CD4-positive, alpha-beta T cell treated with Interleukin-6 at 100 ng/mL for 8 hours (primary cell): ENCODE data around the gene CDH11.

Experiments used
- DNase-seq: peaks from one replicate; pipeline ENCODE4 v3.0.0-alpha.2; 2020; ENCODE audit warnings: mixed read lengths, low spot score

Gene CDH11

DNA sequence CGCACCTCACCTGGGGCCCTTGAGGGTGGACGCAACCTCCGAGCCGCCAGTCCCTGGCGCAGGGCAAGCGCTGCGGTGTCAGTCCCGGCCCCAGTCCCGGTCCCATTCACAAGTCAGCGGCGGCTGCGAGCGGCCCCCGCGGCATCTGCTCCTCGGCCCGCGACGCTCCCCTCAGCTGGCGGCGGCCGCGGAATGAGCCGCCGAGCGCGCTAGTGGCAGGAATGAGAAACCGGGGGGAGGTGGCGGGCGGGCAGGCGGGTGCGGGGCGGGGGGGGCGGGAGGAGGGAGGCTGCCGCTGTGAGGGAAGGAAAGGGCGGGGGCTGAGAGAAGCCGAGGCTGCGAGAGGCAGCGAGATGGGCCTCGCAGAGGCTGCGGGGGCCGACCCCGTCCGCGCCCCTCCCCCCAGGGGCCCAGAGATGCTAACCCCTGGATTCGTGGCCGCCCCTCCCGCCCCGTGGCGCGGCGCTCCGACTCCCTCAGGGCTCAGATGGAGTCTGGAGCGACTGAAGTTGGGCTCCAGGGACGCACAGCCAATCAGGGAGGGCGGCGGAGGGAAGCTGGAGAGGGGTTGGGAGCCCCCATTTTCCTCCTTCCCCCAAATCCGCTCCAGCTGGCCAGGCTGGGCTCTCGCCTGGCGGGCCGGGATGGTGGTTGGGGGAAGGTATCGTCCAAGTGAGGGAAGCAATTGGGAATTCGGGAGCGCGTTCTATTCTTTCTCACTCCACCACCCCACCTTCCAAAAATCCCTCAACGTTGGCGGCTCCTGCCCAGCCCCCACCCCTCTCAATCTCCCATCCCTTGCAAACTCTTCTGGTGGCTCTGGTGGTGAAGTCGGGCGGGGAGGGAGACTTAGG, at the start of gene CDH11:
CDH11 (minus strand) TSS at position 194 of the 854 bp plus-strand sequence. CDS start 117,194 bp downstream, outside the sequence.
- no peak for DNase-seq

- DNase-seq, result no peak
These were observed 32.5 kb upstream of the CDH11 start for GRCh38 chr16:65154321-65154720.

- DNase-seq, result no peak
These were observed 31.7 kb upstream of the CDH11 start for GRCh38 chr16:65153365-65154105.

DNA sequence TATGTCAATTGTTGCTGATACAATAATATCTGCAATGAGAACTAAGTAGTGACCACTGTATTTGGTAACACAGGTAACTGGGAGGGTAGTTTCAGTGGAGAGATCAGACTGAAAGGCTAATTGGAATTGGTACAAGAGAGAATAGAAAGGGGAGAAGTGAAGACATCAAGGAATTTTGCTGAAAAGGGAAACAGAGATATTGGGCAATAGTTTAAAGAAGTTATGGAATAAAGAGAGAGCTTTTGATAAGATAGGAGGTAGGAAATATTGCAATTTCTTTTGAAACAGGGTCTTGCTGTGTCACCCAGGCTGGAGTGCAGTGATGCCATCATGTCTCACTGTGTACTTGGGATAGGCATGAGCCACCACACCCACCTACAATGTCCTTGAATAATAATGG, 26.9 kb upstream of the CDH11 start:
- DNase-seq, result no peak

DNA sequence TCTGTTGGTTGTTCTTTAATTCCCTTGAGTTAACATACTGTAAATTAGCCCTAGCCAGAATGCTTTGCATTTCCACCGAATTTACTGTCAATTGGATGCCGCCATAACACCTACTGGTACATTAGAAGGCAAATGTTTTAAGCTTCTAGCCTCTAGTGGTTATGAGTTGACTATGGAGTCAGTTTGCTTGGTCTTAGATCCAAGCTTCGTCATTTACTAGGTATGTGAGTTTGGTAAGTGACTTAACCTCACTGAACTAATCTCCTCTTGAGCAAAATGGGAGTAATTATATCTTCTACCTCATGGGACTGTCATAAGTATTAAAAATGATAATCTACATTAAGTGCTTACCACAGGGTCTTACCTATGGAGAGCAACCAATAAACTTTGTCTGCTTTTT, 20.4 kb upstream of the CDH11 start:
- DNase-seq, result no peak

- DNase-seq, result no peak
These were observed 14.8 kb upstream of the CDH11 start for GRCh38 chr16:65136681-65137080.

DNA sequence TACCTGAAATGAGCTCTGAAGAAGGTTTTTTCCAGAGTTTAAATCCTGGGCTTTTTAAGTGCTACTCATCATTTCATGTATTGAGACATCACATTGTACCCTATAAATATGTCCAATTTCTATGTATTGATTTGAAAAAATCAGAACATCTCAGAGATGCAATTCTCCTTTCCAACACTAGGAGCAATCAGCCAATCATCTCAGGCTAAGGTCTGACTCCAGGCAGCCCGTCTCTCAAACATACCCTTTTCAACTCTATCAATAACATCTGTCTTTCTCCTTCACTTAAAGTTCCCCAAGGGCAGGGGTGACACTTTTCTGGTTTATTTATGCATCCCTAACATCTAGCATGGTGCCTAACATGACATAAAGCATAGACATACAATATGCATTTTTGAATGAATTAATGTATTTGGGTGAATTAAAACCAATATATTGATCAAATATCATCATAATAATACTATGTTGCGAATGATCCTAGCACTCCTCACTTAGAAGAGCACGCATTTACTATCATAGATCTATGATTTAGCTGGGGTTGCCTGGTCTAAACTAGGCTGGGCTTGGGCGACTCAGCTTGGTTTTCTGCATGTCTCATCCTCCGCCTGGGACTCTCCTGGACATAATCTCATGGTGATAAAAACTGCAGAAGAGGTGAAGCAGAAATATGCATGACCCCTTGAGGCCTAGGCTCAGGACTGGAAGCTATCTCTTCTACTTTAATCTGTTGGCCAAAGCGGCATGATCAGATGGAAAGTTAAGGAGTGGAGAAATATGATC, 5.2 kb upstream of the CDH11 start:
- no peak for DNase-seq

GRCh38 chr16:65125871-65126270, 4.0 kb upstream of the CDH11 start:
- DNase-seq, result no peak

GRCh38 chr16:65125322-65125721, 3.5 kb upstream of the CDH11 start:
- DNase-seq, result no peak

GRCh38 chr16:65124596-65124995, 2.7 kb upstream of the CDH11 start:
- DNase-seq, result no peak

DNA sequence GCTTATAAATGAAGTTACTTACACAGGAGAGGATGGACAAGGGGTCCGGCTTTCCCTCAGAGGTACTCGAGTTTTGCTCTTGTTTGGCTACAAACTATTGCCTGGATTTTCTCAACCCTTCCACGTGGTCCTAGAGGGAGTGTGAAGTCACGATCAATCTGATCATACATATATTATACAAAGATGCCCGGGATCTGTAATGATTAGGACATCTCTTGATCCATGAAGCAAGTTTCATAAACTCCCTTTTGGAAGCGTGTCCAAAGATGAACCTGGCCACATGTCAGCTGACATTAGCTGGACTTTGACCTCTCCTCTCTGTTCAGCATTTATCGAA, 2.3 kb upstream of the CDH11 start:
- no peak for DNase-seq

DNA sequence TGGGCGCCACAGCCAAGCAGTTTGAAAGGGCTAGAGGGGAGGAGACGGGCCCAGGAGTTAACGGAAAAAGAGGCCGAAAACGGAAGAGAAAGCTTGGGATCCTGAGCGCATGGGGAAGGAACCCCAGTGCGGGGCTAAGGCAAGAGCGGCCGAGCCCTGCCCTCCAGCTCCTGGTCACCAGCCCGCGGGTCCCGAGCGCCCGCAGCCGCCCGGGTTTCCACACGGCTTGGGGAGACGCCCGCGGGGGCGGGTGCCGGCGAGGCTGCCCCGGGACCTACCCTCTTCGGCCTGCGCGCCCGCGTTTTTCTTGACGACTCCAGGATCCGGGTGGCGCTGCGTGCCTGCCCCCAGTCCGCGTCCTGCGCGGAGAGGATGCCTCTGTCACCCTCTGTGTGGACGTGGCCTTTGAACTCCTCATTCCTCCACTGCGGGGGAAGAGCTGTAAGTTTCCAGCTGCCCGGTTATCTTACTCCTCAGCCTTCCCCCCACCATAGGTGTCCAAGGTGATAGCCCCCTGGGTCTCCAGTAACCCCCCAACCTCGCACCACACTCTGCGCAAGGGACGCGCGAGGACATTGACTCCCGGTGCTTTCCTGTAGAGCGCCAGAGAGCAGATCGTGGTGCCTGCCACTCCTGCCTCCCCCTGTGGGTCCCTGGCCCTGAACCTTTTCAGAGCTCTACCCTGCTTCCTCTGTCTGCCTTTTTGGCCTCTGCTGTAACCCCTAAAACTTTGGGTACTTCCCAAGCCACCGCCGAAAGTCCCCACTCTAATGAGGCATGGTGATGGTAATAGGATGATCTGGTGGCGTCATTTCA, 1.7 kb upstream of the CDH11 start:
- no peak for DNase-seq

DNA sequence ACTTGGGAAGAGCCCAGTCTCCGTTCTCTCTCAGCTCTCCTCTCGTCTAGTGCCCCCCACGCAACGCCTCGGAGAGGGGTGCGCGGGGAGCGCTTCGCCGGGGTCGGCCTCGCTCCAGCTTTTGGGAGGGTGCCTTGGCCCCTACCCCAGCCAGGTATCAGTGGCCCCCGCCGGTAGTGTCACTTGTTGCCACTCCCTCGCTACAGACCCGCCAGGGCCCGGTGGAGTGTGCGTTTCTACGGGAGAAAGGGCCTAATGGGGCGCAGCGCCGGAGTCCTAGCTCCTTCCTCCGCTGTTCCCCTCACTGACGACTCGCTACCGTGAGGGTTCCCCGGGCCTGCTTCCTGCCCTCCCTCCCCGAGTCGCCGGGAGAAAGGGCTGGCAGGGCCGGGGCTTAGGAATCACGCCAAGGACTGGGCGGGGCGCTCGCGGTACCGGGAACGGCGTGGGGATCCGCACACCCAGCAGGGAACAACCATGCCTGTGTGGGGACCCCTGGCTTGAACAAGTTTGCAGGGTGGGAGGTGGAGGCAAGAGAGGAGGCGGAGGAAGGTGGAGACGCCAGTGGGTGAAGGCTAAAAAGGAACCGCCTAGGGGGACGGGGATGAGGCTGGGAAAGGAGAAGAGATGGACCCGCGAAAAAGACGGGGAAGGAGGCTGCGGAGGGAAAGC, 997 bp upstream of the CDH11 start:
- no peak for DNase-seq

GRCh38 chr16:65120831-65121721, 787 bp downstream of the CDH11 start:
- DNase-seq, result no peak

DNA sequence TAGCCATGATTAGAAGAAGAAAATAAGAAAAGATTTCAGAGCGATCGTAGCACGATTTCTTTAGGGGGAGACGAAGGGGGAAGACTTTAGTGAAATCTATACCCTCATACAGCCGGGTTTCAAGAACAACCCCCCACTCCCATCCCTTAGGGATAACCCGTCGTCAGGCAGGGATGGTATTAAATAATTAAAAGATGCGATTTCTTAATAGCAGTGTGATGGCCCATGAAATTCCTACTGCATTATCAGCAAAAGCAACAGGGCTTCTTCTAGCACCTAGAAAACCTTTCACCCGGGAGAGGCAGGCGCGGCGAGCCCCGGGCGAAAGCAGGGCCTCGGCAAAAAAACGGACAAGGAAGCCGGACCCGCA, 1.4 kb downstream of the CDH11 start:
- DNase-seq, result no peak

GRCh38 chr16:65119901-65120401, 1.9 kb downstream of the CDH11 start:
- no peak for DNase-seq

DNA sequence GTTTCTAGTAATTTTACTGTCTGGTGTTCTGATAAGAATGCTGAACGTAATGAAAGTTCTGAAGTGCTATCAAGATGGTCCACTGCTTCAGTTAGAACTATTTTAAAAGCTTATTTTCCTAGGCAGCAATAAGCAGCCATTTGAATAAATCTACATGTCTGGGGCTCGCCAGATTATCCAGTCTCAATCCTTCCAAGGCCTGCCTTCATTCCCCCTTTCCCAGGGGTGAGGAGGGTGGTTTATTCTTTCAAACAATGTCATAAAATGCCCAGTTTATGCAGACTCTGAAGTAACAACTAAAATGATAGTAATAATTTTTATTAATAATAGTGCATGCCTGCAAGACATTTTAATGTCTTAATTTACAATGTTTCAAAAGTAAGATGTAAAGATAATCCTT, 2.4 kb downstream of the CDH11 start:
- DNase-seq, result no peak

- no peak for DNase-seq
These were observed 3.0 kb downstream of the CDH11 start for GRCh38 chr16:65118871-65119270.

- DNase-seq, result no peak
These were observed 3.9 kb downstream of the CDH11 start for GRCh38 chr16:65117811-65118448.
